ENCODE measurements around the gene ARHGAP9. TPM values are rescaled to one million over a fixed set of nuclear protein-coding genes. Genes with fewer than 3 reads are reported as not detected.

ARHGAP9 gene
- total RNA-seq, 1 donor from 2014 or later = 2.9 TPM

GRCh38 chr12:57452181-57452936, 27.3 kb downstream of the ARHGAP9 start:
- Mint-ChIP-seq H3K4me3 (ENCODE audit: unreplicated experiment) (peak overlapping the region; percentile 10), H3K27ac (ENCODE audit: unreplicated experiment) (peak overlapping the region; percentile 92), H3K27me3 (ENCODE audit: low read depth) (no peaks in the 10 kb centered on the region), H3K9me3 (ENCODE audit: low read depth) (no peaks in the 10 kb centered on the region), H3K4me1 (ENCODE audit: low read depth) (peaks cover 53% of the 10 kb centered on the region), H3K36me3 (ENCODE audit: low read depth) (no peaks in the 10 kb centered on the region)
- DNase-seq (ENCODE audit: low spot score) = no peak
- TF ChIP-seq CTCF (IDR thresholded peaks at IDR 0.05) = no peak

DNA sequence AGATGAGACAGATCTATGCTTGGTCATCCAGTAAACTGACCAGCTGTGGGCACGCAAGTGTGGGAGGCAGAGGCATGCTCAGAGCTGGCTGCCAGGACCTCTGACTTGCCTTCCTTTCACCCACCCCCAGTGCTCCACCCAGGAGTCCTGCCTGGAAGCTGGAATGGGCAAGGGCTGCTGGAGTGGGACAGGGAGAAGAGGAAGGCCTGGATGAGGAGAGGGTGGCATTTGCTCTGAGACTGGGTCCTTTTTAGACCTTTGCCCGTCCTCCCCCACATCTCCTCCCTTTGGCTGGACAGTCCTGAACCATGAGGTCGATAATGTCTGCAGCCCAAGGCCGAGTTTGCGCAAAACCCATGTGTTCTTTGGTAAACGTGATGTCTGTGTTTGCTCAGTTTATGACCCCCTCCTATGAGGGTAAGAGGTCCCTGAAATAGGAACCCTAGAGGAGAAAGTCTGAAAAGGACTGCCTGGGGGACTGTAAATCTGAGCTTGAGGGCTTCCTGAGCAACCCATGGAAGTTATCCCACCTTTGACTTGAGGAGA, 28.4 kb downstream of the ARHGAP9 start:
- TF ChIP-seq CTCF (IDR thresholded peaks at IDR 0.05) = no peak
- H3K27ac Mint-ChIP-seq (ENCODE audit: unreplicated experiment) = no peak overlapping the region
- DNase-seq (ENCODE audit: low spot score) = peak; percentile 59
- no peak overlapping the region for H3K4me3 Mint-ChIP-seq (ENCODE audit: unreplicated experiment)
- no peaks in the 10 kb centered on the region for H3K9me3 Mint-ChIP-seq (ENCODE audit: low read depth)
- H3K36me3 Mint-ChIP-seq (ENCODE audit: low read depth) = no peaks in the 10 kb centered on the region
- no peaks in the 10 kb centered on the region for H3K27me3 Mint-ChIP-seq (ENCODE audit: low read depth)
- peaks cover 44% of the 10 kb centered on the region for H3K4me1 Mint-ChIP-seq (ENCODE audit: low read depth)

DNA sequence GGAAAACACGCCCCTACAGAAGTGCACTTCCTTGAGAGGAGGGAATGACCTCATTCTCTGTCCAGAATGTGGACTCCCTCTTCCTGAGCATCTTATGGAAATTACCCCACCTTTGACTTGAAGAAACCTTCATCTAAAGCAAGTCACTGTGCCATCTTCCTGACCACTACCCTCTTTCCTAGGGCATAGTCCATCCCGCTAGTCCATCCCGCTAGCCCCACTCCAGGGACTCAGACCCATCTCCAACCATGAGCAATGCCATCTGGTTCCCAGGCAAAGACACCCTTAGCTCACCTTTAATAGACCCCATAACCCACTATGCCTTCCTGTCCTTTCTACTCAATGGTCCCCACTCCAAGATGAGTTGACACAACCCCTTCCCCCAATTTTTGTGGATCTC, 29.6 kb downstream of the ARHGAP9 start:
- H3K9me3 Mint-ChIP-seq (ENCODE audit: low read depth) = no peaks in the 10 kb centered on the region
- TF ChIP-seq CTCF (IDR thresholded peaks at IDR 0.05) = no peak
- peak; percentile 7 for DNase-seq (ENCODE audit: low spot score)
- H3K36me3 Mint-ChIP-seq (ENCODE audit: low read depth) = no peaks in the 10 kb centered on the region
- no peak overlapping the region for H3K27ac Mint-ChIP-seq (ENCODE audit: unreplicated experiment)
- H3K27me3 Mint-ChIP-seq (ENCODE audit: low read depth) = no peaks in the 10 kb centered on the region
- no peak overlapping the region for H3K4me3 Mint-ChIP-seq (ENCODE audit: unreplicated experiment)
- H3K4me1 Mint-ChIP-seq (ENCODE audit: low read depth) = peaks cover 31% of the 10 kb centered on the region

DNA sequence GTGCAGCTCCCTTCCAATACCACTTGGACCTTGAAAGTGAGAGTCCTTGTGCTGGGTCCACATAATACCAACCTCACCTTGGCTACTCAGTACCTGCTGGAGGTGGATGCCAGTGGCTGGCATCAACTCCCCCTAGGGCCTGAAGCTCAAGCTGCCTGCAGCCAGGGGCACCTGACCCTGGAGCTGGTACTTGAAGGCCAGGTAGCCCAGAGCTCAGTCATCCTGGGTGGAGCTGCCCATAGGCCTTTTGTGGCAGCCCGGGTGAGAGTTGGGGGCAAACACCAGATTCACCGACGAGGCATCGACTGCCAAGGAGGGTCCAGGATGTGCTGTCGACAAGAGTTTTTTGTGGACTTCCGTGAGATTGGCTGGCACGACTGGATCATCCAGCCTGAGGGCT, 30.3 kb downstream of the ARHGAP9 start:
- no peaks in the 10 kb centered on the region for H3K27me3 Mint-ChIP-seq (ENCODE audit: low read depth)
- H3K9me3 Mint-ChIP-seq (ENCODE audit: low read depth) = no peaks in the 10 kb centered on the region
- no peak overlapping the region for H3K27ac Mint-ChIP-seq (ENCODE audit: unreplicated experiment)
- no peak overlapping the region for H3K4me3 Mint-ChIP-seq (ENCODE audit: unreplicated experiment)
- no peaks in the 10 kb centered on the region for H3K36me3 Mint-ChIP-seq (ENCODE audit: low read depth)
- TF ChIP-seq CTCF (IDR thresholded peaks at IDR 0.05) = no peak
- DNase-seq (ENCODE audit: low spot score) = peak; percentile 71
- peaks cover 25% of the 10 kb centered on the region for H3K4me1 Mint-ChIP-seq (ENCODE audit: low read depth)

DNA sequence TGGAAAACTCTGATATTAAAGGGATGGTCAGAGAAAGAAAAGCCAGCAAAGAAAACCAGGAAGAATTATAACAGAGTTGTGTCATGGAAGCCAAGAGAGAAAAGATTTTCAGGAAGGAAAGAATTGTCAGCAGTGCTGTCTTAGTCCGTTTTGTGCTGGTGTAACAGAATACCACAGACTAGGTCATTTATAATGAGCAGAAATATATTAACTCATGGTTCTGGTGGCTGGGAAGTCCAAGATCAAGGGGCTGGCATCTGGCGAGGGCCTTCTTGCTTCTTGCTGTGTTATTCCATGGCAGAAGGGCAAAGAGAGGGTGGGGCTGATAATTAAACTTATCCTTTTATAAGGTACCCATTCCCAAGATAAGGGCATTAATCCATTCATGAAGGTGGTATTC, 31.0 kb downstream of the ARHGAP9 start:
- Mint-ChIP-seq H3K4me3 (ENCODE audit: unreplicated experiment) (no peak overlapping the region), H3K27me3 (ENCODE audit: low read depth) (no peaks in the 10 kb centered on the region), H3K27ac (ENCODE audit: unreplicated experiment) (no peak overlapping the region), H3K36me3 (ENCODE audit: low read depth) (no peaks in the 10 kb centered on the region), H3K4me1 (ENCODE audit: low read depth) (peaks cover 24% of the 10 kb centered on the region), H3K9me3 (ENCODE audit: low read depth) (no peaks in the 10 kb centered on the region)
- peak; percentile 5 for DNase-seq (ENCODE audit: low spot score)
- TF ChIP-seq CTCF (IDR thresholded peaks at IDR 0.05) = no peak

All from chondrocyte (in vitro differentiated cells).